ENCODE results near the gene TBC1D1.

The TBC1D1 gene

GRCh38 chr4:37858112-37858511 lies 32.8 kb upstream of the TBC1D1 start:
- H3K4me3 ChIP-seq (ENCODE audit: low read depth, low read length): no peak overlapping the region
- TF ChIP-seq ZNF37A (tag by site-specific recombination; IDR thresholded peaks at IDR 0.05): no peak
- TF ChIP-seq ZNF394 (tag by site-specific recombination; IDR thresholded peaks at IDR 0.05; ENCODE audit: borderline replicate concordance): no peak
- no peak for TF ChIP-seq ZFP41 (tag by site-specific recombination; IDR thresholded peaks at IDR 0.05; ENCODE audit: borderline replicate concordance)
- TF ChIP-seq ZNF677 (tag by site-specific recombination; IDR thresholded peaks at IDR 0.05): no peak
- TF ChIP-seq ZNF24 (tag by site-specific recombination; IDR thresholded peaks at IDR 0.05): no peak
- no peak for TF ChIP-seq ZNF211 (tag by site-specific recombination; IDR thresholded peaks at IDR 0.05; ENCODE audit: low read depth)
- TF ChIP-seq GLI2 (tag by site-specific recombination; IDR thresholded peaks at IDR 0.05; ENCODE audit: borderline replicate concordance, low read depth): no peak
- TF ChIP-seq ZBTB1 (tag by site-specific recombination; IDR thresholded peaks at IDR 0.05): no peak
- TF ChIP-seq SP2 (tag by site-specific recombination; IDR thresholded peaks at IDR 0.05): no peak
- no peak for TF ChIP-seq ZNF707 (tag by site-specific recombination; IDR thresholded peaks at IDR 0.05)
- TF ChIP-seq ZNF624 (tag by site-specific recombination; IDR thresholded peaks at IDR 0.05): no peak
- TF ChIP-seq ZNF112 (tag by site-specific recombination; IDR thresholded peaks at IDR 0.05): no peak
- no peak for TF ChIP-seq ZNF776 (tag by site-specific recombination; IDR thresholded peaks at IDR 0.05; ENCODE audit: borderline replicate concordance)
- no peak for TF ChIP-seq ZNF785 (tag by site-specific recombination; IDR thresholded peaks at IDR 0.05)
- TF ChIP-seq ZNF514 (tag by site-specific recombination; IDR thresholded peaks at IDR 0.05): no peak
- no peak for TF ChIP-seq ZNF214 (tag by site-specific recombination; IDR thresholded peaks at IDR 0.05; ENCODE audit: borderline replicate concordance)
- TF ChIP-seq ZNF16 (tag by site-specific recombination; IDR thresholded peaks at IDR 0.05; ENCODE audit: low read depth): no peak
- no peak for TF ChIP-seq ZNF350 (tag by site-specific recombination; IDR thresholded peaks at IDR 0.05)
- TF ChIP-seq ZNF670 (tag by site-specific recombination; IDR thresholded peaks at IDR 0.05; ENCODE audit: low read depth): no peak
- no peak for TF ChIP-seq ZSCAN16 (tag by site-specific recombination; IDR thresholded peaks at IDR 0.05)
- no peak overlapping the region for H3K27ac ChIP-seq (ENCODE audit: extremely low read depth, low read depth, low read length)
- POLR2A ChIA-PET: interaction anchor here (0.7 kb wide), 1 partner anchor 36 kb away, joined by 3 read pairs; no protein-coding TSS in a partner anchor
- H3K4me1 ChIP-seq (ENCODE audit: control insufficient read depth, insufficient read depth, low read length): no peaks in the 10 kb centered on the region
- H3K9me3 ChIP-seq (ENCODE audit: control insufficient read depth, insufficient read depth, low read depth, low read length): no peaks in the 10 kb centered on the region
- H3K36me3 ChIP-seq (ENCODE audit: control insufficient read depth in 2 of 2, insufficient read depth in 1 of 2, low read length in 2 of 2): peaks cover 4 to 55% of the 10 kb centered on the region in 2 experiments
- CTCF ChIA-PET: interaction anchor here (0.6 to 0.7 kb wide), 3 partner anchors 17 to 1045 kb away, joined by 3 to 6 read pairs (median 3); no protein-coding TSS in a partner anchor

GRCh38 chr4:37858872-37859271 lies 32.0 kb upstream of the TBC1D1 start:
- peaks cover 4 to 54% of the 10 kb centered on the region in 2 experiments; a peak in 2 of 3 replicates for H3K36me3 ChIP-seq (ENCODE audit: control insufficient read depth in 2 of 2, insufficient read depth in 1 of 2, low read length in 2 of 2)
- H3K4me1 ChIP-seq (ENCODE audit: control insufficient read depth, insufficient read depth, low read length): no peaks in the 10 kb centered on the region
- H3K4me3 ChIP-seq (ENCODE audit: low read depth, low read length): no peak overlapping the region
- CTCF ChIA-PET: interaction anchor here (0.6 kb wide), 1 partner anchor 18 kb away, joined by 3 read pairs; no protein-coding TSS in a partner anchor
- no peak overlapping the region for H3K27ac ChIP-seq (ENCODE audit: extremely low read depth, low read depth, low read length)
- H3K9me3 ChIP-seq (ENCODE audit: control insufficient read depth, insufficient read depth, low read depth, low read length): no peaks in the 10 kb centered on the region
- POLR2A ChIA-PET: no interaction called here
- no peak for TF ChIP-seq ZNF571 (tag by site-specific recombination; IDR thresholded peaks at IDR 0.05)
- TF ChIP-seq ZNF707 (tag by site-specific recombination; IDR thresholded peaks at IDR 0.05): no peak
- TF ChIP-seq ZNF654 (tag by site-specific recombination; IDR thresholded peaks at IDR 0.05; ENCODE audit: low read depth): no peak
- no peak for TF ChIP-seq ZNF791 (tag by site-specific recombination; IDR thresholded peaks at IDR 0.05)
- no peak for TF ChIP-seq SP2 (tag by site-specific recombination; IDR thresholded peaks at IDR 0.05)
- TF ChIP-seq ZNF433 (tag by site-specific recombination; IDR thresholded peaks at IDR 0.05; ENCODE audit: low read depth): no peak
- TF ChIP-seq HOXC10 (CRISPR knock-in tag; IDR thresholded peaks at IDR 0.05): no peak
- no peak for TF ChIP-seq ZNF747 (tag by site-specific recombination; IDR thresholded peaks at IDR 0.05)
- no peak for TF ChIP-seq ZNF2 (tag by site-specific recombination; IDR thresholded peaks at IDR 0.05)
- TF ChIP-seq ZNF239 (tag by site-specific recombination; IDR thresholded peaks at IDR 0.05): no peak
- TF ChIP-seq KLF16 (tag by site-specific recombination; IDR thresholded peaks at IDR 0.05): no peak
- no peak for TF ChIP-seq ZNF175 (tag by site-specific recombination; IDR thresholded peaks at IDR 0.05)
- no peak for TF ChIP-seq ZSCAN5A (tag by site-specific recombination; IDR thresholded peaks at IDR 0.05)
- no peak for TF ChIP-seq ZNF701 (tag by site-specific recombination; IDR thresholded peaks at IDR 0.05)
- TF ChIP-seq BCL6B (tag by site-specific recombination; IDR thresholded peaks at IDR 0.05): no peak
- no peak for TF ChIP-seq ZNF549 (tag by site-specific recombination; IDR thresholded peaks at IDR 0.05)
- TF ChIP-seq ZSCAN18 (tag by site-specific recombination; IDR thresholded peaks at IDR 0.05): no peak
